ENCODE measurements around the gene NR2C2.

GRCh38 chr3:14984581-14985113, 37.3 kb downstream of the NR2C2 start:
- TF ChIP-seq, protein P1, sequence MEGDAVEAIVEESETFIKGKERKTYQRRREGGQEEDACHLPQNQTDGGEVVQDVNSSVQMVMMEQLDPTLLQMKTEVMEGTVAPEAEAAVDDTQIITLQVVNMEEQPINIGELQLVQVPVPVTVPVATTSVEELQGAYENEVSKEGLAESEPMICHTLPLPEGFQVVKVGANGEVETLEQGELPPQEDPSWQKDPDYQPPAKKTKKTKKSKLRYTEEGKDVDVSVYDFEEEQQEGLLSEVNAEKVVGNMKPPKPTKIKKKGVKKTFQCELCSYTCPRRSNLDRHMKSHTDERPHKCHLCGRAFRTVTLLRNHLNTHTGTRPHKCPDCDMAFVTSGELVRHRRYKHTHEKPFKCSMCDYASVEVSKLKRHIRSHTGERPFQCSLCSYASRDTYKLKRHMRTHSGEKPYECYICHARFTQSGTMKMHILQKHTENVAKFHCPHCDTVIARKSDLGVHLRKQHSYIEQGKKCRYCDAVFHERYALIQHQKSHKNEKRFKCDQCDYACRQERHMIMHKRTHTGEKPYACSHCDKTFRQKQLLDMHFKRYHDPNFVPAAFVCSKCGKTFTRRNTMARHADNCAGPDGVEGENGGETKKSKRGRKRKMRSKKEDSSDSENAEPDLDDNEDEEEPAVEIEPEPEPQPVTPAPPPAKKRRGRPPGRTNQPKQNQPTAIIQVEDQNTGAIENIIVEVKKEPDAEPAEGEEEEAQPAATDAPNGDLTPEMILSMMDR (IDR thresholded peaks at IDR 0.05) = no peak
- TF ChIP-seq POLR2A (IDR thresholded peaks at IDR 0.05) = no peak
